Immature natural killer cell (primary cell): Measurements from ENCODE around the gene PPTC7. TPM values are rescaled to one million over a fixed set of nuclear protein-coding genes. Genes with fewer than 3 reads are reported as not detected.
A peak's percentile ranks its signal among the peaks of the same experiment; 100 is the strongest.
"Not testable (repeated sequence)": the region's sequence is repeated elsewhere in the genome, so short reads cannot be mapped to it uniquely, and the experiment has no call there.

Experiments
- DNase-seq, 3 donors: peaks; one replicate each; pipeline ENCODE4 v3.0.0; 2022; ENCODE audit warnings: mixed read lengths in 1 of 3
- H3K27ac Mint-ChIP-seq, 6 donors: one replicate each; pipeline ENCODE4 v1.8.0; 2020; ENCODE audit warnings: mixed read lengths in 6 of 6, mild to moderate bottlenecking in 5 of 6, inconsistent platforms in 4 of 6, moderate library complexity in 3 of 6
- H3K27me3 Mint-ChIP-seq, 3 donors: one replicate each; pipeline ENCODE4 v1.8.0; 2020 to 2021; ENCODE audit warnings: low read depth in 3 of 3, mild to moderate bottlenecking in 3 of 3, mixed read lengths in 3 of 3, moderate library complexity in 3 of 3, inconsistent platforms in 1 of 3
- H3K36me3 Mint-ChIP-seq, 3 donors: one replicate each; pipeline ENCODE4 v1.8.0; 2020; ENCODE audit warnings: mixed read lengths in 3 of 3, inconsistent platforms in 2 of 3, mild to moderate bottlenecking in 2 of 3
- H3K4me1 Mint-ChIP-seq, 2 donors: one replicate each; pipeline ENCODE4 v1.8.0; 2020; ENCODE audit warnings: inconsistent platforms in 2 of 2, mild to moderate bottlenecking in 2 of 2, mixed read lengths in 2 of 2, moderate library complexity in 1 of 2
- H3K4me3 Mint-ChIP-seq, 5 donors: one replicate each; pipeline ENCODE4 v1.8.0; 2020; ENCODE audit warnings: mild to moderate bottlenecking in 5 of 5, mixed read lengths in 5 of 5, inconsistent platforms in 3 of 5, moderate library complexity in 3 of 5
- H3K9me3 Mint-ChIP-seq, 6 donors: one replicate each; pipeline ENCODE4 v1.8.0; 2020; ENCODE audit warnings: mild to moderate bottlenecking in 6 of 6, mixed read lengths in 6 of 6, inconsistent platforms in 4 of 6, moderate library complexity in 3 of 6
- polyA plus RNA-seq, 3 donors: library from polyadenylated mRNA; unstranded; fragments of 300-500 nt; fragmentation: Illumina TruSeq; gene quantifications; one replicate each; pipeline ENCODE4 v1.2.3, GENCODE V29; 2021

The PPTC7 gene, protein sequence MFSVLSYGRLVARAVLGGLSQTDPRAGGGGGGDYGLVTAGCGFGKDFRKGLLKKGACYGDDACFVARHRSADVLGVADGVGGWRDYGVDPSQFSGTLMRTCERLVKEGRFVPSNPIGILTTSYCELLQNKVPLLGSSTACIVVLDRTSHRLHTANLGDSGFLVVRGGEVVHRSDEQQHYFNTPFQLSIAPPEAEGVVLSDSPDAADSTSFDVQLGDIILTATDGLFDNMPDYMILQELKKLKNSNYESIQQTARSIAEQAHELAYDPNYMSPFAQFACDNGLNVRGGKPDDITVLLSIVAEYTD
- 10 to 100 TPM in 1 of 3 donors, 1 to 10 TPM in 2; 7.8 to 11.5 (median 9.3) TPM for polyA plus RNA-seq

DNA sequence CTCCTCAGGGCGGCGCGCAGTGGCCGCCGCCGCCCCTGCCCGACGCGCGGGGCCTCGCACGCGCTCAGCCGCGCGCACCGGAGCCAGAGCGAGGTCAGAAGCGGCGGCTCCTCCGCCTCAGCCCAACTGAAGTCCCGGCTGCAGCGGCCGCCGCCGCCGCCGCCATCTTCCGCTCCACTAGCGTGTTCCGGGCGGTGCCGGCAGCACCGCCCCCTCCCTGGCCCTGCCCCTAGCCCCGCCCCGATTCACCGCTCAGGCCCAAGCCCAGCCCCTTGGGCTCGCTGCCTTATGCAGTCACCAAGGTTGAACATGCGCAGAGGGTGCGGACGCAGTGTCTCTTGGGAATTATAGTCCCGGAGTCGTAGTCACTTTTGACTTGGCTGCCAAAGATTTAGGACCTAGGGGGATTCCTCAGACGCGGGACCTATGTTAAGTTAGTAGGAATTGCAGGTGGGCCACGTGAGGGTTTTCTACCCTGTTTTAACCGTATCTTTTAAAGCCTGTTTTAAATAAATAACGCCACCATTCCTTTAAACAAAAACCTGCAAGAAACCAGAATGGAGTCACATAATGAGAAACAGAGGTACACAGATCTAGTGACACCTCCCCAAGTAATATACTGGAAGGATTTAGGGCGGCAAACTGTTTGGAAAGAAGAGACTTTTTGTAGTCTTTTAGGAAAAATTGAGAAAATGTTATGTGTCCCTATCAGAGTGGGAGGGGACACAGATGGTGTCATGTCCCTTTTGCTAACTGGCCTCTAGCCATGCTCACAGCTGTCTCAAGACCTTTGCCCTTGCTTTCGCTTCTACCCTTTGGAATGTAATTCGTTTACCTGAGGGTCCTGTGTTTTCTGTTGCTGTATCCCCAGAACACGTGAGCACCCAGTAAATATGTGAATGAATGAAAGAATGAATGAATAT, at the start of gene PPTC7:
PPTC7 (minus strand) TSS at position 182 of the 923 bp plus-strand sequence. CDS start 287 bp downstream, outside the sequence.
- peak; percentile 90 to 93 (median 91) for DNase-seq
- Mint-ChIP-seq H3K36me3 (no peaks in the 10 kb centered on the region), H3K4me1 (peaks cover 59 to 64% of the 10 kb centered on the region in 2 donors), H3K4me3 (peak within 1 kb of the TSS; percentile 90 to 97 (median 95)), H3K27ac (peak within 1 kb of the TSS; percentile 85 to 96 (median 92)), H3K27me3 (peaks cover 0 to 3% (median 0%) of the 10 kb centered on the region in 3 donors), H3K9me3 (no peaks in the 10 kb centered on the region)

DNA sequence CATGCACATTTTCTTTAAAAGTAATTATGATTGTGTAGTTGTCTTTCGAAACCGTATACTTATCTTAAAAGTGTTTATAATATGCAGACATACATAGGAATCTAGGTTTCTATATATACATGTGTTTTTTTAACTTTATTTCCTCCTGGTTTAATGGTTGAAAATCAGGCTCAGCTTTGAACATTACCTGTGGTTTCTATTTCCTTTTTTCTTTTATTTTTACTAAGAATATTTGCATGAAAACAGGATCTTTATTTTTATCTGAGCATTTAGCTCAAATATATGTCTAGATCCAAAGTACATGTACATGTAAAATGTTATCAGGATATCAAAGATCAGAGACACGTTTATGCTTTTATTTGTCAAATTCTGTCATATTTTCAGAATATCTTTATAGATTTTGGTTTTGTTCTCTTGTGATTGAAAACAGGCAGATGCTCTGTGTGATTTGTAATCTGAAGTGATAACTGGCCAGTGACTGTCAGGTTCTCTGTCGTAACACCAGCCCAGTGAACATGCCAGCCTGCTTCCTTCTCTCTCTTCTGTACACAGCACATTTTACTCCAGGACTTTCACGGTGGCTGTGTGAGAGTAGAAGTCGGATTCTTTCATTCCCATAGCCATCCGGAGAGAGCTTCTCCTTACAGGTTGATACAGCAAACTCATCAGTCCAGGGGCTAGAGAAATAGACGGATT, 44.5 kb upstream of the PPTC7 start:
- Mint-ChIP-seq H3K4me1 (peaks cover 0 to 6% of the 10 kb centered on the region in 2 donors), H3K9me3 (no peaks in the 10 kb centered on the region), H3K27ac (no peak overlapping the region), H3K27me3 (no peaks in the 10 kb centered on the region), H3K4me3 (no peak overlapping the region), H3K36me3 (peaks cover 0 to 12% (median 5%) of the 10 kb centered on the region in 3 donors)
- DNase-seq = no peak

DNA sequence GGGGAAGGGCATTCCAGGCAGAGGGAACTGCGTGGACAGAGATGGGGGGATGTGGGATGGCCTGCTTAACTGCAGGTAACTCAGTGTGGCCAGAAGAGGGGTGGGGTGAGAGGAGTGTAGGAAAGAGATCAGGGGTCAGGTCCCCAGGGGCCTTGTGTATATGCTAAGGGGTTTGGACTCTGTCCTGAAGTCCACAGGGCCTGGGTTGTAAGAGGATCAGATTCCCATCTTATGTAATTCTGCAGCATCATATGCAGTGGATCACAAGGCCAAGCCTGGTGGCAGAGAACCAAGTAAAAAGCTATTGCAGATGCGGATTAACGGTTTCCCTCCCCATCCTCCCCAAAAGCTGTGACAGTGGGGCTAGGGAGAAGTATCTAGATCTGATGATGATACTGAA, 39.5 kb upstream of the PPTC7 start:
- no peaks in the 10 kb centered on the region for H3K36me3 Mint-ChIP-seq
- peaks cover 0 to 1% of the 10 kb centered on the region in 2 donors for H3K4me1 Mint-ChIP-seq
- H3K9me3 Mint-ChIP-seq = no peaks in the 10 kb centered on the region
- DNase-seq = no peak
- no peak overlapping the region for H3K27ac Mint-ChIP-seq
- H3K4me3 Mint-ChIP-seq = no peak overlapping the region
- H3K27me3 Mint-ChIP-seq = no peaks in the 10 kb centered on the region

DNA sequence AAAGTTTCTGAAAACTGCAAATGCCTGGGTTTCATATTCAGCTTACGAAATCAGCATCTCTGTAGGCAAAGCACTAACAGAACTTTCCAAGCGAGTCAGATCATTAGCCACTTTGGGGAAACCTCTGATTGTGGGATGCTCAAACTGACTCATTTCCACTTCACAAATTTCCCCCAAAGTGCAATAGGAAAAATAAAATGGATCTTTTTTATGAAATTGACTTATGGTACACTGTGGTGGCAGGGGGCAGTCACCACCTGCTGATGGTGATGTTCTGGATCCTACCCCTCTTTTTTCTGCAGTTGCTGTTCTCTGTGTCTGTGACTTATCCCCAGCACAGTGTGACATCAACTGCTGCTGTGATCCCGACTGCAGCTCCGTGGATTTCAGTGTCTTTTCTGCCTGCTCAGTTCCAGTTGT, 36.4 kb upstream of the PPTC7 start:
- H3K27me3 Mint-ChIP-seq = no peaks in the 10 kb centered on the region
- H3K4me3 Mint-ChIP-seq = no peak overlapping the region
- no peak overlapping the region for H3K27ac Mint-ChIP-seq
- no peak for DNase-seq
- H3K36me3 Mint-ChIP-seq = no peaks in the 10 kb centered on the region
- no peaks in the 10 kb centered on the region for H3K4me1 Mint-ChIP-seq
- no peaks in the 10 kb centered on the region for H3K9me3 Mint-ChIP-seq

DNA sequence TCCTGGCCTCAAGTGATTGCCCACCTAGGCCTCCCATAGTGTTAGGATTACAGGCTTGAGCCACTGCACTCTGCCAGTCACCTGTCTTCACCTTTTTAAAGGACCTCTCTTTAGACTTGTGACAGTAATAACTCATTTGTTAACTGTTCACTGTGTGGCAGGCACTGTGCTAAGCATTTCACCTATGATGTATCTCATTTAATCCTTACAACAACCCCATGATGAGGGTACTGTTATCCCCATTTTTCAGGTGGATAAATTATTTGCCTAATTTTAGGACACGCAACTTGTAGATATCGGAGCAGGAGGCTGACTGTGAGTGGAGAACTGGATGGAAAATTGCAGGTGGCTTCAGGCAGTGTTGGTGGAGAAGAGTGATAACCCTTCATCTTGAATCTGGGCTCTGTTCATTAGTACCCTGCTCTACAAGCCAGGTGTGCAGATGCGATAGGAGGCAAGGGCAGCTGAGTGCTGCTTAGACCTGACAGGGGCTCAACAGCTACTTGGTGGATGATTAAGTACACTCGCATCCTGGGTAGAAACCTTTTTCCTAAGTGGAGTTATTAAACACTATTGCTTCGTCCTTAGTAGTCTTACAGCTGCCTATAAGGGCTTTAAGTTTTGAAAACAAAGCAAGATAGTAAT, 33.5 kb upstream of the PPTC7 start:
- H3K9me3 Mint-ChIP-seq = no peaks in the 10 kb centered on the region
- H3K4me3 Mint-ChIP-seq = no peak overlapping the region
- H3K4me1 Mint-ChIP-seq = peaks cover 0 to 3% of the 10 kb centered on the region in 2 donors
- no peaks in the 10 kb centered on the region for H3K36me3 Mint-ChIP-seq
- no peak for DNase-seq
- no peak overlapping the region for H3K27ac Mint-ChIP-seq
- H3K27me3 Mint-ChIP-seq = peaks cover 0 to 7% (median 2%) of the 10 kb centered on the region in 3 donors

DNA sequence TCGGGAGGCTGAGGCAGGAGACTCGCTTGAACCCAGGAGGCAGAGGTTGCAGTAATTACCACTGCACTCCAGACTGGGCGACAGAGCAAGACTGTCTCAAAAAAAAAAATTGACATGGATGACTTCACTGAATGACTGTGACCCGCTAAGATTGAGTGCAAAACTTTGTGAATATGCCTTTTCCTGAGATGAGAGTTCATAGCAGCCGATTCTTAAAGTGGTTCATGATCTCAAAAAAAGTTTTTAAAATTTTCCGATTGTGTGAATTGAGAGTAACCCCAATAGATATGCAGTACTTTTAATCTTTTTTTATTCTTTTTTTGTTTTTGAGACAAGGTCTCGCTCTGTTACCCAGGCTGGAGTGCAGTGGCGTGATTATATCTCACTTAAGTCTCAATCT, 32.1 kb upstream of the PPTC7 start:
- Mint-ChIP-seq H3K27me3 (peaks cover 0 to 7% (median 2%) of the 10 kb centered on the region in 3 donors), H3K9me3 (no peaks in the 10 kb centered on the region), H3K4me1 (peaks cover 0 to 3% of the 10 kb centered on the region in 2 donors), H3K4me3 (peak overlapping the region in 4 of 5 donors; percentile 9 to 47 (median 35)), H3K27ac (peak overlapping the region in 2 of 6 donors; percentile 8 to 30), H3K36me3 (no peaks in the 10 kb centered on the region)
- DNase-seq = no peak

DNA sequence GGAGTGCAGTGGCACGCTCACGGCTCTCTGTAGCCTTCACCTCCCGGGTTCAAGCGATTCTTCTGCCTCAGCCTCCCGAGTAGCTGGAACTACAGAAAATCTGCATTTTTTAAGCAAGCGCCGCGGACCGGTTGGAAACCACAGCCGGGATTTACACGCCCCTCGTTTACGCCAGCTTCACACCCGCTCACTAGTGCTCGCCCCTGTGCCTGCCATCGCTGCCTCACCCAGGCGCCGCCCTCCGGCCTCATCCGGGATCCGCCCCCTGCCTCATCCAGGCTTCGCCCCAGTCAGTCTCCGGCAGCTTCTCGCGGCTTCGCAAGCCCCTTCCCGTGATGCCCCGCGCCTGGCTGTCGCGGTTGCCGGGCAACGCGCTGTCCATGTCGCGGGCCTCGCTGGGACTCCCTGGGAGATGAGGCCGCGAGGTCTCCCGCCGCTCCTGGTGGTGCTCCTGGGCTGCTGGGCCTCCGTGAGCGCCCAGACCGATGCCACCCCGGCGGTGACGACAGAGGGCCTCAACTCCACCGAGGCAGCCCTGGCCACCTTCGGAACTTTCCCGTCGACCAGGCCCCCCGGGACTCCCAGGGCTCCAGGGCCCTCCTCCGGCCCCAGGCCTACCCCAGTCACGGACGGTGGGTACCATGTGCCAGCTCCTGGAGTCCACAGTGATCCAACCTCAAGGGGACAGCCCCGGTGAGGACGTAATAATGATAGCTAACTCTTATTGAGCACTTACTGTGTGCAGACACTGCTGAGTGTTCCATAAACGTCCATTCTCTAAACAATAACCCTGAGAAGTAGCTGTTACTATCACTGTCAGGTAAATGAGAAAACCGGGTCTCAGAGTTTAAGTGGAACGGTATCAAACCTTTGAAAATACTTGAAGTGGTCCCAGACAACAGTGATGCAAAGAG, 30.9 kb upstream of the PPTC7 start, which contains the start of gene TCTN1:
TCTN1 (plus strand) TSS at position 359 of the 914 bp plus-strand sequence; CDS start at position 413, 54 bp downstream.
- H3K4me1 Mint-ChIP-seq = peaks cover 0 to 3% of the 10 kb centered on the region in 2 donors
- DNase-seq = peak; percentile 93
- peaks cover 0 to 7% (median 4%) of the 10 kb centered on the region in 3 donors for H3K27me3 Mint-ChIP-seq
- no peaks in the 10 kb centered on the region for H3K9me3 Mint-ChIP-seq
- no peaks in the 10 kb centered on the region for H3K36me3 Mint-ChIP-seq
- H3K27ac Mint-ChIP-seq = peak within 1 kb of the TSS; percentile 67 to 87 (median 74)
- H3K4me3 Mint-ChIP-seq = peak within 1 kb of the TSS; percentile 84 to 90 (median 87)

DNA sequence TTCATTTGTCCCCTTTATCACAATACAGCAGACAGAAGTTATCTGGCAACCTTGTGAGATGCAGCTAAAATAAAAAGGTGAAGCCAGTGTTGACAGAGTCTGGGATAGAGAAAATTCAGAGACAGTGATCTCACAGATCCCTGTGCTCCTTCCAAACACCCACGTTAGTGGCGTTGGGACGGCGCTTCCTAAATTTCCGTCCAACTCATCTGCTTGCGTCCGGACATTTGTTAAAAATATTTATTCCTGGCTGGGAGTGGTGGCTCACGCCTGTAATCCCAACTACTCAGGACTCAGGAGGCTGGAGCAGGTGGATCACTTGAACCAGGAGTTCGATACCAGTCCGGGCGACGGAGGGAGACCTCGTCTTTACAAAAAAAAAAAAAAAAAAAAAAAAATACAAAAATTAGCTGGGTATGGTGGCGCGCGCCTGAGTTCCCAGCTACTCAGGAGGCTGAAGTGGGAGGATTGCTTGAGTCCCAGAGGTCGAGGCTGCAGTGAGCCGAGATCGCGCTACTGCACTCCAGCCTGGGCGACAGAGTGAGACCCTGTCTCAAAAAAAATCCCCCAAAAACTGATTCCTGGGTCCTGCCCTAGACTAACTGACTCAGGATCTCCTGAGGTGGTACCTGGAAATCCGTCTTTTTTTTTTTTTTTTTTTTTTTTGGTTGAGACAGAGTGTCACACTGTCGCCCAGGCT, 30.1 kb upstream of the PPTC7 start:
- Mint-ChIP-seq H3K36me3 (no peaks in the 10 kb centered on the region), H3K27me3 (peaks cover 0 to 7% (median 4%) of the 10 kb centered on the region in 3 donors), H3K4me3 (peak overlapping the region; percentile 84 to 90 (median 87)), H3K27ac (peak overlapping the region; percentile 43 to 87 (median 73)), H3K4me1 (peaks cover 0 to 3% of the 10 kb centered on the region in 2 donors), H3K9me3 (no peaks in the 10 kb centered on the region)
- no peak for DNase-seq

DNA sequence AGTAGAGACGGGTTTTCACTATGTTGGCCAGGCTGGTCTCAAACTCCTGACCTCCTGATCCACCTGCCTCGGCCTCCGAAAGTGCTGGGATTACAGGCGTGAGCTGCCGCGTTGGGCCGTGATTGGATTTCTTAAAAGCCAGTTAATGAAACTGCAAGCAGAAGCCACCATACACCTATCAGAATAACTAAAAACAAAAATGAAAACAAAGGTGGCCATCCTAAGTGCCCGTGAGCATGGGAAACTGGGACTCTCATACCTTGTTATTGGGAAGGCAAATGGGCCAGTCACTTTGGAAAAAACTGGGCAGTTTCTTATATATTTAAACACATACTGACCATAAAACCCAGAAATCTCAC, 23.1 kb upstream of the PPTC7 start:
- no peaks in the 10 kb centered on the region for H3K9me3 Mint-ChIP-seq
- H3K4me1 Mint-ChIP-seq = peaks cover 11 to 17% of the 10 kb centered on the region in 2 donors
- DNase-seq = no peak
- H3K27me3 Mint-ChIP-seq = peaks cover 0 to 2% (median 0%) of the 10 kb centered on the region in 3 donors
- peak overlapping the region; percentile 86 to 93 (median 89) for H3K4me3 Mint-ChIP-seq
- peak overlapping the region; percentile 67 to 96 (median 88) for H3K27ac Mint-ChIP-seq
- no peaks in the 10 kb centered on the region for H3K36me3 Mint-ChIP-seq

DNA sequence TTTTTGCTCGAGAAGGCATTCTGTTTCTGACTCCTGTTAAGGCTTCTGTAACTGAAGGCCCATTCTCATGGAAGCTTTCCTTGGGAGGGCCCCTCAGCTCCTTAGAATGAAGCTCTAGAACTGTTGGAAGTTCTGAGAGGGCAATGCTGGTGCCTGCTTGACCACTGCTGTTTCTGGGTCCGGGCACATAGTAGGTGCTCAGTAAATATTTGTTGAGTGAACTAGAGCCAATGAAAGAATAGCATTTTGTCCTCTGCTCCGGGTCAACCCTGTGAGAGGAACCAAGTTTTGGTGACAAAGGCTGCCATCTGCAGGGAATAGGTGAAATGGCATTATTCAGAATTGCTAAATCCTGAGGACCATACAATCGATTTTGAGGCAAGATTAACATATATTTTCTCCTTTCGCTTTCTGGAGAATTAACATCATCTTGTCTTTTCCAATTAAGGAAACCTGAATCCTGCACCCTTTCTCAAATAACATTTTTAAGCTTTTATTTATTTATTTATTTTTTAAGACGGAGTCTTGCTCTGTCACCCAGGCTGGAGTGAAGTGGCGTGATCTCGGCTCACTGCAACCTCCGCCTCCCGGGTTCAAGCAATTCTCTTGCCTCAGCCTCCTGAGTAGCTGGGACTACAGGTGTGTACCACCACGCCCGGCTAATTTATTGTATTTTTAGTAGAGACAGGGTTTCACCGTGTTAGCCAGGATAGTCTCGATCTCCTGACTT, 19.1 kb upstream of the PPTC7 start:
- H3K27me3 Mint-ChIP-seq, H3K4me3 Mint-ChIP-seq, H3K36me3 Mint-ChIP-seq, H3K9me3 Mint-ChIP-seq: not testable (repeated sequence)
- peak overlapping the region in 2 of 6 donors; percentile 13 to 35 for H3K27ac Mint-ChIP-seq
- H3K4me1 Mint-ChIP-seq = peaks cover 11 to 17% of the 10 kb centered on the region in 2 donors
- DNase-seq = peak; percentile 50 to 64 (median 57)

DNA sequence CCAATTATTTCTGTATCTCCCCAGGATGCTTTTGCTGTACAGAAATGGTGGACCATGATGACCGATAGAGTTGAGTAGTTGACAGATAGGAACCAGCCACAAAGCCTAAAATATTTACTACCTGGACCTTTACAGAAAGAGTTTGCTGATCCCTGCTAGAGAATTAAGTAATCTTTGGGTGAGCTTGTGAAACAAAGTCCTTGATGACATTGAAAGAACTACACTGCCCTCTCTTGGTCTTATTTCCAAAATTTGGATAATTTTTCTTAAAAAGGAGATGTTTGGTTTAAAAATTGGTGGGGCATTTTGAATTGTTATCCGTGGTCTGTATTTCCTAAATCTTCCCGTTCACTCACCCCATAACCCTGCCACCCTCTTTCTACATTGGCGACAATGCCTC, 17.1 kb upstream of the PPTC7 start:
- Mint-ChIP-seq H3K9me3 (no peaks in the 10 kb centered on the region), H3K4me1 (peaks cover 6% of the 10 kb centered on the region in 2 donors), H3K27me3 (peaks cover 0 to 4% (median 3%) of the 10 kb centered on the region in 3 donors), H3K27ac (no peak overlapping the region), H3K36me3 (no peaks in the 10 kb centered on the region), H3K4me3 (no peak overlapping the region)
- peak; percentile 19 to 38 (median 35) for DNase-seq
